Small intestine (tissue), 7 donors: Measurements from ENCODE around the gene ANKRD18A. TPM values are rescaled to one million over a fixed set of nuclear protein-coding genes. Genes with fewer than 3 reads are reported as not detected.

Experiments
- DNase-seq, 2 donors: peaks; one replicate each; pipeline versions ENCODE4 v3.0.0 to v3.0.0-alpha.2; 2013
- FAIRE-seq: peaks from 2 replicates; lab custom pipeline; 2012; peaks lifted over from hg19 to GRCh38; lab: Jason Lieb, UNC
- H3K27ac ChIP-seq, 3 donors: one replicate each; pipeline ENCODE4 v1.5.1; 2013; ENCODE audit warnings: low read length in 2 of 3, mild to moderate bottlenecking in 2 of 3, control low read depth in 1 of 3, inconsistent platforms in 1 of 3, low read depth in 1 of 3, moderate library complexity in 1 of 3
- H3K27me3 ChIP-seq, 3 donors: one replicate each; pipeline ENCODE4 v1.6.1; 2013; ENCODE audit warnings: low read length in 3 of 3, inconsistent platforms in 1 of 3; ENCODE audit not compliant: control insufficient read depth in 3 of 3, insufficient read depth in 3 of 3
- H3K36me3 ChIP-seq, 3 donors: one replicate each; pipeline ENCODE4 v1.6.1; 2013; ENCODE audit warnings: low read length in 3 of 3, inconsistent platforms in 1 of 3, low read depth in 1 of 3, mild to moderate bottlenecking in 1 of 3, moderate library complexity in 1 of 3; ENCODE audit not compliant: control insufficient read depth in 3 of 3, insufficient read depth in 2 of 3
- H3K4me1 ChIP-seq, 3 donors: one replicate each; pipeline ENCODE4 v1.6.1; 2013; ENCODE audit warnings: low read length in 2 of 3, inconsistent platforms in 1 of 3, low read depth in 1 of 3, mild to moderate bottlenecking in 1 of 3, moderate library complexity in 1 of 3; ENCODE audit not compliant: control insufficient read depth in 3 of 3, insufficient read depth in 2 of 3
- H3K4me3 ChIP-seq, 3 donors: one replicate each; pipeline ENCODE4 v1.5.1; 2013; ENCODE audit warnings: low read length in 3 of 3, control low read depth in 1 of 3, inconsistent platforms in 1 of 3, low read depth in 1 of 3, mild to moderate bottlenecking in 1 of 3, moderate library complexity in 1 of 3
- H3K9me3 ChIP-seq, 2 donors: one replicate each; pipeline ENCODE4 v1.6.1; 2013; ENCODE audit warnings: low read depth in 1 of 2, low read length in 1 of 2; ENCODE audit not compliant: control insufficient read depth in 2 of 2, insufficient read depth in 1 of 2
- WGBS, 3 donors: extraction: QIAGEN DNeasy Blood & Tissue Kit; methylation state at CpG; one replicate each; pipeline ENCODE4 v1.1.7; 2013; 5-methylcytosine and 5-hydroxymethylcytosine counted together
- polyA plus RNA-seq, 4 donors: library from polyadenylated mRNA; stranded (reverse) in 3 of 4; unstranded in 1 of 4; fragments of 200-250 nt in 3 of 4; fragments of 120-200 nt in 1 of 4; gene quantifications; one replicate each; pipeline versions ENCODE4 v1.2.1 to v1.2.3, GENCODE V29; 2013
- donor health status: healthy with polysubstance abuse.
- donor health status: control.
- donor health status: control.
- donor health status: Bipolar disorder and iron deficiency.
- donor health status: healthy.

ANKRD18A gene
- polyA plus RNA-seq, 4 donors, result 0.27 to 1.2 (median 0.53) TPM

GRCh38 chr9:38641142-38641541, 20.7 kb upstream of the ANKRD18A start:
- H3K36me3 ChIP-seq, result no peaks in the 10 kb centered on the region
- DNase-seq, result no peak
- FAIRE-seq, result no peak
- H3K27me3 ChIP-seq, result peaks cover 0 to 3% (median 0%) of the 10 kb centered on the region in 3 donors
- H3K27ac ChIP-seq, result no peak overlapping the region
- 90 to 91% (median 91%) methylated on average over 9 of the region's 9 CpGs for WGBS, 3 donors
- no peaks in the 10 kb centered on the region for H3K4me1 ChIP-seq
- no peaks in the 10 kb centered on the region for H3K9me3 ChIP-seq
- H3K4me3 ChIP-seq, result no peak overlapping the region

- Histone ChIP-seq H3K27me3 (peaks cover 0 to 3% (median 0%) of the 10 kb centered on the region in 3 donors), H3K4me3 (no peak overlapping the region), H3K27ac (no peak overlapping the region), H3K9me3 (no peaks in the 10 kb centered on the region), H3K4me1 (no peaks in the 10 kb centered on the region), H3K36me3 (no peaks in the 10 kb centered on the region)
- no peak for DNase-seq
- WGBS, 3 donors, result 82 to 89% (median 89%) methylated on average over 6 of the region's 6 CpGs
- no peak for FAIRE-seq
Measured at GRCh38 chr9:38639577-38639940, 19.2 kb upstream of the ANKRD18A start.

GRCh38 chr9:38638881-38639576, 18.6 kb upstream of the ANKRD18A start:
- Histone ChIP-seq H3K27ac (no peak overlapping the region), H3K36me3 (no peaks in the 10 kb centered on the region), H3K4me3 (no peak overlapping the region), H3K9me3 (no peaks in the 10 kb centered on the region), H3K27me3 (peaks cover 0 to 3% (median 0%) of the 10 kb centered on the region in 3 donors), H3K4me1 (no peaks in the 10 kb centered on the region)
- WGBS, 3 donors, result 77 to 87% (median 80%) methylated on average over 6 of the region's 6 CpGs
- no peak for FAIRE-seq
- no peak for DNase-seq

- 66 to 83% (median 76%) methylated on average over 3 of the region's 3 CpGs for WGBS, 3 donors
- peaks cover 0 to 3% (median 3%) of the 10 kb centered on the region in 3 donors for H3K27me3 ChIP-seq
- no peak overlapping the region for H3K4me3 ChIP-seq
- H3K36me3 ChIP-seq, result no peaks in the 10 kb centered on the region
- no peak for FAIRE-seq
- no peak for DNase-seq
- no peak overlapping the region for H3K27ac ChIP-seq
- no peaks in the 10 kb centered on the region for H3K4me1 ChIP-seq
- H3K9me3 ChIP-seq, result no peaks in the 10 kb centered on the region
Measured at GRCh38 chr9:38634315-38634714, 13.9 kb upstream of the ANKRD18A start.

- H3K27me3 ChIP-seq, result peaks cover 0 to 3% (median 0%) of the 10 kb centered on the region in 3 donors
- H3K4me1 ChIP-seq, result no peaks in the 10 kb centered on the region
- 83 to 90% (median 89%) methylated on average over 4 of the region's 4 CpGs for WGBS, 3 donors
- H3K9me3 ChIP-seq, result peaks cover 0 to 4% of the 10 kb centered on the region in 2 donors
- no peak overlapping the region for H3K4me3 ChIP-seq
- no peak overlapping the region for H3K27ac ChIP-seq
- FAIRE-seq (no peak), DNase-seq (no peak)
- no peaks in the 10 kb centered on the region for H3K36me3 ChIP-seq
Measured at GRCh38 chr9:38629511-38629910, 9.1 kb upstream of the ANKRD18A start.

- no peak for FAIRE-seq
- 74 to 89% (median 75%) methylated on average over 2 of the region's 2 CpGs for WGBS, 3 donors
Measured at GRCh38 chr9:38626006-38626405, 5.6 kb upstream of the ANKRD18A start.

GRCh38 chr9:38622951-38623350, 2.6 kb upstream of the ANKRD18A start:
- Histone ChIP-seq H3K9me3 (peaks cover 0 to 4% of the 10 kb centered on the region in 2 donors), H3K4me3 (no peak overlapping the region), H3K4me1 (peaks cover 0 to 7% (median 3%) of the 10 kb centered on the region in 3 donors), H3K27ac (no peak overlapping the region), H3K27me3 (peaks cover 0 to 40% (median 7%) of the 10 kb centered on the region in 3 donors), H3K36me3 (no peaks in the 10 kb centered on the region)
- no peak for DNase-seq
- FAIRE-seq, result no peak
- WGBS, 3 donors, result 63 to 89% (median 68%) methylated on average over 2 of the region's 2 CpGs

More at GRCh38 chr9:38626006-38626405, 5.6 kb upstream of the ANKRD18A start:
- no peak overlapping the region for H3K27ac ChIP-seq
- peaks cover 0 to 4% of the 10 kb centered on the region in 2 donors for H3K9me3 ChIP-seq
- DNase-seq, result no peak
- H3K27me3 ChIP-seq, result peaks cover 0 to 21% (median 7%) of the 10 kb centered on the region in 3 donors
- peaks cover 0 to 7% (median 3%) of the 10 kb centered on the region in 3 donors for H3K4me1 ChIP-seq
- no peaks in the 10 kb centered on the region for H3K36me3 ChIP-seq
- H3K4me3 ChIP-seq, result no peak overlapping the region

- Histone ChIP-seq H3K27ac (no peak overlapping the region), H3K4me1 (peaks cover 0 to 7% (median 3%) of the 10 kb centered on the region in 3 donors), H3K4me3 (peak overlapping the region in 2 of 3 donors; percentile 1 to 47), H3K27me3 (peaks cover 0 to 40% (median 7%) of the 10 kb centered on the region in 3 donors), H3K36me3 (no peaks in the 10 kb centered on the region), H3K9me3 (peaks cover 0 to 4% of the 10 kb centered on the region in 2 donors)
- 2 to 8% (median 4%) methylated on average over 29 to 30 of the region's 30 CpGs for WGBS, 3 donors
- DNase-seq (no peak), FAIRE-seq (no peak)
Measured at GRCh38 chr9:38622288-38622674, 1.9 kb upstream of the ANKRD18A start.
